NCI-H146 (cell line): ENCODE data around the gene EXT2.

Experiments
- DNase-seq: peaks from one replicate; lab custom pipeline; 2025; lab: John Stamatoyannopoulos, UW

EXT2 gene

GRCh38 chr11:44205352-44205751, 109.9 kb downstream of the EXT2 start:
- no peak for DNase-seq

- no peak for DNase-seq
Observed at GRCh38 chr11:44205836-44206235, 110.4 kb downstream of the EXT2 start.

GRCh38 chr11:44207292-44207691, 111.8 kb downstream of the EXT2 start:
- DNase-seq: no peak

- no peak for DNase-seq
Observed at GRCh38 chr11:44208976-44209603, 113.6 kb downstream of the EXT2 start.

GRCh38 chr11:44212128-44212527, 116.7 kb downstream of the EXT2 start:
- no peak for DNase-seq

- no peak for DNase-seq
Observed at GRCh38 chr11:44213148-44213547, 117.7 kb downstream of the EXT2 start.

GRCh38 chr11:44217432-44217831, 122.0 kb downstream of the EXT2 start:
- DNase-seq: no peak

- no peak for DNase-seq
Observed at GRCh38 chr11:44219830-44220796, 124.6 kb downstream of the EXT2 start.

- no peak for DNase-seq
Observed at GRCh38 chr11:44221456-44221855, 126.0 kb downstream of the EXT2 start.

- DNase-seq: no peak
Observed at GRCh38 chr11:44221992-44222391, 126.5 kb downstream of the EXT2 start.

- DNase-seq: no peak
Observed at GRCh38 chr11:44223238-44223637, 127.8 kb downstream of the EXT2 start.

- DNase-seq: no peak
Observed at GRCh38 chr11:44224867-44225501, 129.5 kb downstream of the EXT2 start.

GRCh38 chr11:44226490-44226889, 131.0 kb downstream of the EXT2 start:
- no peak for DNase-seq

- DNase-seq: no peak
Observed at GRCh38 chr11:44226945-44227344, 131.5 kb downstream of the EXT2 start.

GRCh38 chr11:44228379-44228778, 132.9 kb downstream of the EXT2 start:
- no peak for DNase-seq

GRCh38 chr11:44229098-44229497, 133.6 kb downstream of the EXT2 start:
- DNase-seq: no peak

- DNase-seq: no peak
Observed at GRCh38 chr11:44229624-44230023, 134.1 kb downstream of the EXT2 start.

- no peak for DNase-seq
Observed at GRCh38 chr11:44235765-44236201, 140.3 kb downstream of the EXT2 start.

GRCh38 chr11:44236296-44236695, 140.8 kb downstream of the EXT2 start:
- DNase-seq: no peak

- no peak for DNase-seq
Observed at GRCh38 chr11:44237156-44237555, 141.7 kb downstream of the EXT2 start.

GRCh38 chr11:44241851-44242250, 146.4 kb downstream of the EXT2 start:
- DNase-seq: no peak

- no peak for DNase-seq
Observed at GRCh38 chr11:44243086-44243485, 147.6 kb downstream of the EXT2 start.
